ENCODE data around the gene NSMCE3.

DNA sequence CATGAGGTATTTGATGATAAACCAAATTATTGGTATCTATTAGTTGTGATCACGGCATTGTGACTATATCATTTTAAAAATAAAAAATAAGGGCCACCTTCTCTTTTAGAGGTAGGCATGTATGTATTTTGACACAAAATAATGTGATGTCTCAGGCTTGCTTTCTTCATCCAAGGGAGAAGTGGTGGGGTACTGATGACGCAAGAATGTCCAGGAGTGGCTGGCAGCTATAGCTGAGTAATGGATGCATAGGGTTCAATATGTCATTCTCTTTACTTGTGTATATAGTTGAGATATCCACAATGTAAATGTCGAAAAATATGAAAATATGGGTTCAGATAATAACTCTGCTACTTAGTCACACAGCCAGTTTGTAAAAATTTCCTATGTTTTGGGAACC lies 46.8 kb upstream of the NSMCE3 start:
- TF ChIP-seq CTCF (conservative IDR thresholded peaks at IDR 0.05; ENCODE audit: low read depth in 2 of 2) (no peak), REST (IDR thresholded peaks at IDR 0.05; ENCODE audit: unreplicated experiment) (no peak), EZH2 (IDR thresholded peaks at IDR 0.05; ENCODE audit: low read depth, unreplicated experiment) (no peak), EZH2phosphoT487 (IDR thresholded peaks at IDR 0.05; ENCODE audit: unreplicated experiment) (no peak), POLR2AphosphoS5 (IDR thresholded peaks at IDR 0.05; ENCODE audit: low read depth) (no peak), ZNF331 (CRISPR knock-in tag; IDR thresholded peaks at IDR 0.05; ENCODE audit: low read depth) (no peak), NANOG (IDR thresholded peaks at IDR 0.05; ENCODE audit: borderline replicate concordance) (no peak), CREB1 (CRISPR knock-in tag; IDR thresholded peaks at IDR 0.05; ENCODE audit: low read depth) (no peak), JUNB (IDR thresholded peaks at IDR 0.05; ENCODE audit: unreplicated experiment) (no peak), ZNF114 (CRISPR knock-in tag; IDR thresholded peaks at IDR 0.05) (no peak), ZNF462 (CRISPR knock-in tag; IDR thresholded peaks at IDR 0.05) (no peak), STAT1 (IDR thresholded peaks at IDR 0.05; ENCODE audit: unreplicated experiment) (no peak)
- TF ChIP-seq, protein P1, sequence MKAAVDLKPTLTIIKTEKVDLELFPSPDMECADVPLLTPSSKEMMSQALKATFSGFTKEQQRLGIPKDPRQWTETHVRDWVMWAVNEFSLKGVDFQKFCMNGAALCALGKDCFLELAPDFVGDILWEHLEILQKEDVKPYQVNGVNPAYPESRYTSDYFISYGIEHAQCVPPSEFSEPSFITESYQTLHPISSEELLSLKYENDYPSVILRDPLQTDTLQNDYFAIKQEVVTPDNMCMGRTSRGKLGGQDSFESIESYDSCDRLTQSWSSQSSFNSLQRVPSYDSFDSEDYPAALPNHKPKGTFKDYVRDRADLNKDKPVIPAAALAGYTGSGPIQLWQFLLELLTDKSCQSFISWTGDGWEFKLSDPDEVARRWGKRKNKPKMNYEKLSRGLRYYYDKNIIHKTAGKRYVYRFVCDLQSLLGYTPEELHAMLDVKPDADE (IDR thresholded peaks at IDR 0.05), result no peak

Data from GM23338 (cell line).